AG20443 (cell line): ENCODE results near the gene DUSP15.

Source experiments
- DNase-seq: peaks from one replicate; pipeline ENCODE4 v3.0.0; 2012; ENCODE audit warnings: low spot score, mixed read lengths

DUSP15 gene

DNA sequence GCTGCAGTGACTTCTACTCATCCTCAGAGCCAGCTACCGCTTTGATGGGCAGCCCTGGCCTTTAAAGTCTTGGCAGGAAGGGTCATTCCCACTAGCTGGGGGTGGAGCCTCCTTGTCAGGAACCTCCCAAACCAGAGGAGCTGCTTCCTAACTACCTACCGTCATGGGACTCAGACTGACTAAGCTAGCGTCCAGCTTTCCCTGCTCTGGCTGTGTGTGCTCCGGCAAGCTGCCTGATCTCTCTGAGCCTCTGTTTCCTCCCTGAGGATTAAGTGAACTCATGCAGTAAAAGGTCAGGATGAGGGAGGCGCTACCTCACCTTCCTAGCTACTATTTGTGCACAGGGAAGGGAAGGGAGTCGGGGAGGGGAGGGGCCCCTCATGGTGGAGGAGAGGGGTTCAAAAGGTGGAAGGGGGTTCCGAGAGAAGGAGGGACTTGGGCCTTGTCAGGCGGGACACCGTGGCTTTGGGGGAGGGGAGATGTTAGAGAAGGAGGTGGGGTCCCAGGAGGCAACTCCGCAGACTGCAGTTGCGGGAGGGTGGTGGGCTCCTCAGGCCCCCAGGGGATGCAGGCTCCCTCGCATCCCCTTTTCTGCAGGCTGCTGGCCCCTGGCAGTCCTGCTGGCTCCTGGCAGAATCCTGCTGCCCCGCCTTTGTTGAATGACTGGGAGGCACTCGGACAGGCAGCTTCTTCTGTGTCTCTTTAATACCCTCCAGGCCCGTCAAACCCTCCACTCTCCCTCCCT is 9.8 kb downstream of the DUSP15 start:
- peak; percentile 65 for DNase-seq

DNA sequence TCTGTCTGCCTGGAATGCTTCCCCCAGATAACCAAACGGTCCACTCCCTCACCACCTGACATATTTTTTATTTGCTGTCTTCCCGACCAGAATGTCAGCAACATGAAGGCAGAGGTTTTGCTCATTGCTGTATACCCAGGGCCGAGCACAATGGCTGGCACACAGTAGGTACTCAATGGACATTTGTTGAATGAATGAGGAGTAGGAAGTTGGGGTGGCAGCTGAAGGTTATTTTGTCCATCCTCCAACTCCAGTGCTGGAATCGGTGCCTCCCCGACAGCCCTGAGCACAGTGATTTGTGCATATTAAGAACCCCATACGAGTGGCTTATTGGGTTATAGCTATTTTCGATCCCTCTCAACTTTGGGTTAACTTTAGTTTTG is 10.3 kb downstream of the DUSP15 start:
- DNase-seq: no peak

DNA sequence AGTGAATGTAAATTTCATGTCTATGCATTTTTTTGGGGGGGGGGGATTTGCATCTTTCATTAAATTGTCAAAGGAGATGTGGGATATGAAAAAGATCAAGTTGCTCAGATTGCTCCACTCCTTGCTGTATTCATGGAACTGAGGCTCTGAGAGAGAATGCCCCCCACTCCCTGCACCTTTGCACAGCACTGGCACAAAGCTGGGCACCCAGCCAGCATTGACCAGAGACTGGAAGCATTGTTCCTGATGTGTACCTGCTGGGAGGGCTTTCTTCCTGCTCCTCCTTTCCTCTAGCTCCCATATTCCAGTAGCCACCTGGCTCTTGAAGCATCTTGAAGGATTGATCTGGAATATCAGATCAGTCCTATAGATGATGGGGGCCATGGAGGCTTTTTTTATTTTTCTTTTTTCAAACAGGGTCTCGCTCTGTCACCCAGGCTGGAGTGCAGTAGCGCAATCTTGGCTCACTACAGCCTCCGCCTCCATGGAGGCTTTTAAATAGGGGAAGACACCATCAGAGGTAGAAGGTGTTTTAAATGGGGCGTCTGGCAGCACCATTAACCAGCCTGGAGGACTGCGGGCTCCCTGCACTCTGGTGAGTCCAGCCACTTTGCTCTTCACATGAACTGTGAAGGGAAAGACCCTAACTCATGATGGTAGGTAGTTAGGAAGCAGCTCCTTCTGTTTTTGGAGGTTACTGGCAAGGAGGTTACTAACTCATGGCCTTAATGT is 10.9 kb downstream of the DUSP15 start:
- DNase-seq: no peak

DNA sequence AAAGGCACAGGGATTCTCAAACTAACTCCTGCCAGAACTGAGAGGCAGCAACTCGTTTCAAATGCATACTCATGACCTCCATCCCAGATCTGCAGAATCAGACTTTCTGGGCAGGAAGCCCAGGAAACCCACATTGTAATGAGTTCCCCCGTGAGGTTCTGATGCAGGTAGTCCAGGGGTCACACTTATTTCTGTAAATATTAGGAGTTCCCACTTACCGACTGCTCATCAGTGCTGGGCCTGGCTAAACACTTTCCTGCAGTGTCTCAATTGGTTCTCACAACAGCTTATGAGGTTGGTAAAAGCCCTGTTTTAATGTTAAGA is 11.6 kb downstream of the DUSP15 start:
- no peak for DNase-seq

DNA sequence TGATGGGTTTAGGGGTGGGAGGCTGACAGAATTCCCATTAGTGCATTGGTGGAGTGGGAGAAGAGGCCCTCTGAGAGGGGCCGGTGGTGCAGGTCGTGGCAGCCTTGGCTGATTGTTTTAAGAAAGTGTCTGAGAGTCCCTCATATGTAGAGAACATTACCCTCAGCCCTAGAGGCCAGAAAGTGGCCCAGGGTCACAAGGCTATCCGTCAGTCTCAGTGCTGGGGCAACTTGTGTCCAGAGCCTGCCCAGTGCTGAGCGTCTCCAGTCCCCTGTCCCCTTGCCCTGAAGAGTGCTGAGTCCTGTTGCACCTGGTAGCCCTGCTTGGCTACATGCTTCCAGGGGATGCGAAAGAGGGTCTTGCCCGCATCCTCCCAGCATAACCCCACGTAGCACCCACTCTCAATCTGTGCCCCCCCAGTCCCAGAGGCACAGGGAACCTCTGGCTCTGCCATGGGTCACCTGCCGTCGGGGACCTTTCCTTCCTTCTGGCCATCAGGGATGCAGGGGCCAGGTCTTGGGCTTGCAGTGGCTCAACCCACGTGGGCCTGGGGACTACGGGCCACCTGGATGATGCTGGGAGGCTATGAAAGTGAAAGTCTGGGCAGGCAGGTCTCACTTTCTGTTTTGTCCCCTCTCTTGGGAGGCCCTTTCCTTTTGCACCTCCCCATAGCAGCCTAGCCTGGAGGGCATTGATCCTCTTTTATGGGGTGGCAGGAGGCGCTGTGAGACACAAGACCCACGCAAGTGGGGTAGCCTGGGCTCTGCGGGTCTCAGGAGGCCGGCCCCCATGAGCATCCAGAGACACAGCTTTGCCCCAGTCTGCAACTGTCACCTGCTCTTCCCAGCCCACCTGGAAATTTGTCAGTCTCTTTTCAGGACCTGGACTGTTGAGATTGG is 12.2 kb downstream of the DUSP15 start:
- no peak for DNase-seq

DNA sequence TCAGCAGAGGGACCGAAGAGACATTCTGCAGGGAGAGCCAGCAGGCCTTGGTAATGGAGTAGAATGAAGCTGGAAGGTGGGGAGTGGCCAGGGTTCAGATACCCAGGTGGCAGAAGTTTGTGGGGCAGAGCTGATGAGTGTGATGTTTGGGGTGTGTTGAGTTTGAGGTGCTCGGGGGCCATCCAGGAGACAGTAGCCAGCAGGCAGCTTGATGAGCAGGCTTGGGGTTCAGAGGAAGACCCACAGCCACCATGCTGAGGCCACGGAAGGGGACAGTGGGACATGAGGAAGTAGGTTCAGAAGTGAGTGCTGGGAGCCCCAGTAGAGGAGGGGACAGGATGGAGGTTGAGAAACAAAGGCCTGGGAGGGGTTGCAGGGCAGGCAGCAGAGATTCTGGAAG is 13.8 kb downstream of the DUSP15 start:
- DNase-seq: no peak

DNA sequence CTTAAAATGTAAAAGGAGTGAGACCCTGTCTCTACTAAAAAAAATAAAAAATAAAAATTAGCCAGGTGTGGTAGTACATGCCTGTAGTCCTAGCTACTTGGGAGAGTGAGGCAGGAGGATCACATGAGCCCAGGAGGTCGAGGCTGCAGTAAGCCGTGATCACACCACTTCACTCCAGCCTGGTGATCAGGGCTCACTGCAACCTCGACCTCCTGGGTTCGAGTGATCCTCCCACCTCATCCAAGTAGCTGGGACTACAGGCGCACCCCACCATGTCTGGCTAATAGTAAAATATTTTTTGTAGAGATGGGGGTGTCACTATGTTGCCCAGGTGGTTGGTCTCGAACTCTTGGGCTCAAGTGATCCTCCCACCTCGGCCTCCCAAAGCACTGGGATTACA is 16.8 kb downstream of the DUSP15 start:
- DNase-seq: no peak

DNA sequence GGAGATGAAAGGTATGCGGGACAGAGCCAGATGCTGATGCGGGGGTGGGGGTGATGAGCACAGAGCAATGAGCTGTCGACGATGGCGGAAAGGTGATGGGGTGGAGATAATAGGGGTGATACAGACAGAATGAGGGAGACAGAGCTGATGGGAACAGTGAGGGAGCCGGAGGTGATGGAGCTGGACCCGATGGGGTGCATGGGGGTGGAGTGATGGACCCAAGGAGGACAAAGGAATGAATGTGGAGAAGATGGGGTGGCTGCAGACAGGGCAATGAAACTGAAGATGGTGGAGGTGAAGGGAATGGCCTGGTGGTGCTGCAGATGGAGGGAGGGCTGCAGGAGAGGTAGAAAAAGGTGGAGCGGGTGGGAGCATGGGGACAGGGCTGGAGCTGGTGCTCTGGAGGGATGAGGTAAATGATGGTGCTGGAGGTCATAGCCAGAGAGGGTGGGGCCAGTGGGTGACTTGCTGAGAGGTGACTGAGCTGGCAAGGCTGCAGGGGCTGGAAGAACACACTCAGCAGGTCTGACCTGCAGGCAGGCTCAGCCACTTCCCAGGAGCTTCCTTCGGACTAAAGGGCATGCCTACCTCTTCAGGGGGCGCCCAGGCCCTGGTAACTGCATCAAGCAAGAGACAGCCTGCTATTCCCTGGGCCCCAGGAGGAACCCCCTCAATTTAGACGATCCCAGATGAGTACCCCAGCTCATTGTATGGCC is 18.9 kb downstream of the DUSP15 start:
- no peak for DNase-seq

DNA sequence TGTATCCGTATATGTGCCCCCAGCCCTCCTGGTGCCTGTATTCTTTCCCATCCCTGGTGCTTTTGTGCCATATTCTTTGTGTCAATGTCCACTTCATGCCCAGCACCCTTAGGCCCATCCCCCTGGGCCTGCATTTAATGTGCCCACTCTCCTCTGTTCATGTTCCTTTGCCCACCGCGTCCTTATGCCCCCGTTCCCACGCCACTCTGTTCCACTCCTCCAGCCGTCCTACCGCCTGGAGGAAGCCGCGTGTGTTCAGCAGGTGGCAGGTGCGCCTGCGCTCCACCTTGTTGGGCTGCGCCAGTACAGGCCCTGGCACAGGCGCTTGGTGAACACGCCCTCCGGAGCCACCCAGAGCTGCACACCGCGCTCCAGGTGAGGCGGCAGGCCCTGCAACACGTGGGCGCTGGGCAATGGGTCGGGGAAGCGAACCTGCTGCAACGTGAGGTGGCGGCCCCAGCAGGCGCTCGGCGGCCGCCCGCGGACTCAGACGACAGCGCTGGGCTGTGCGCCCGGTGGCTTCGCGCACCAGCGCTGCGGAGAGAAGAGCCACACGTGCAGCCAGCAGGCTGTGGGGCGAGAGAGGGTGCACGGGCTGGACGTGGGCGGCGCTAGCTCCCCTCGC is 20.9 kb downstream of the DUSP15 start:
- no peak for DNase-seq

DNA sequence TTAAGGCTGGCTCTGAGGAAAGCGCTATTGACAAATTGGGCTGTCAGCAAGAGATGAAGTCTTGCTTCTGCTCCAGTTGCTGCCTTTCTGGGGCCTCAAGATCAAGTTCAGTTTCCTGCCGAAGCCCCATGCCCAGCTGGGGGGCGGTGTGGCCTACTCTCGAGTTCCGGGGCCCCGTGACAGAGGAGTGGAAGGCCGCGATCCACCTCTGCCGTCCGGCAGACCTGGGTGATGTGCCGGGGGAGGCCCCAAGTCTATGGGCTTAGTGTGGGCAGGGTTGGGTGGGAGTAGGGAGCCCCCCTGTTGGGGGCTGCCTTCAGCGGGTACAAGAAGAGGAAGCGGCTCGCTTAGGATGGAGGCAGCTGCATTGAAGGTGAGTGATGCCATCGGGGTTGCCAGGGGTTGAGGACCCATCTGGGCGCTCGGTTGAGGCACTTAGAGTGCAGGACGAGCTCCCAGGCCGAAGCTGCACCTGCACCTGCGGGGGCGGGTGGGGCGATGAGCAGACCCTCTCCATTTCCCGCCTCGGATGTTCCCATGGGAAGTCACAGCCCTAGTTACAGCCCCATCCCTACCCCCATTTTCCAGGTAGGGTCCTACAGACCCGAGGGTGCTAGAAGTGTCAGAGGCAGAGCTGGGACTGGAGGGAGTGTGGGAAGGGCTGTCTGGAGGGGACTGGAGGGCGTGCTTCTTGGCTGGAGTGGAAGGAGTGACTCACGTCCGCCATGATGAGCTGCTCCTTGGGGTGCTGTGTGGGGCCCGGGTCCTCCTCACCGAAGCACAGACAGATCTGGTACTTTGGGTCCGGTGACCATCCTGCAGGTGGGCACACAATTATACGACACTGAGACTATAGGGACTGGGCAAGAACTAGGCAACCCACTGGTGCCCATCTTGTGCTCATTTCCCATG is 22.0 kb downstream of the DUSP15 start:
- no peak for DNase-seq

DNA sequence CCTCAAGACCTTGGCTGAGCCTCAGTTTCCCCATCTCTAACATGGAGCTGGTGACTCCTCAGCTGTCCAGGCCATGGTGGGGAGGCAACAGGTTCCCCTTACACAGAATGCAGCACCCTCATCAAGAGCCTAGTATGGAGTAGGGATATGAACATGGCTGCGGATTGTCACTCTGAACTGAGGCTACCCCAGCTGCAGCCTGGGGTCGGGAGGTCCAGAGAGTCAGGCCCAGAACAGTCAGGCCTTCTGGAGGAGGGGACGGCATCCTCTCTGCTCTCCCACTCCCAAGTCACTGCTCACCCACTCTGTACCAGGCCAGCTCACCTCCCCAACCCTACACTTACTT is 23.6 kb downstream of the DUSP15 start:
- no peak for DNase-seq

DNA sequence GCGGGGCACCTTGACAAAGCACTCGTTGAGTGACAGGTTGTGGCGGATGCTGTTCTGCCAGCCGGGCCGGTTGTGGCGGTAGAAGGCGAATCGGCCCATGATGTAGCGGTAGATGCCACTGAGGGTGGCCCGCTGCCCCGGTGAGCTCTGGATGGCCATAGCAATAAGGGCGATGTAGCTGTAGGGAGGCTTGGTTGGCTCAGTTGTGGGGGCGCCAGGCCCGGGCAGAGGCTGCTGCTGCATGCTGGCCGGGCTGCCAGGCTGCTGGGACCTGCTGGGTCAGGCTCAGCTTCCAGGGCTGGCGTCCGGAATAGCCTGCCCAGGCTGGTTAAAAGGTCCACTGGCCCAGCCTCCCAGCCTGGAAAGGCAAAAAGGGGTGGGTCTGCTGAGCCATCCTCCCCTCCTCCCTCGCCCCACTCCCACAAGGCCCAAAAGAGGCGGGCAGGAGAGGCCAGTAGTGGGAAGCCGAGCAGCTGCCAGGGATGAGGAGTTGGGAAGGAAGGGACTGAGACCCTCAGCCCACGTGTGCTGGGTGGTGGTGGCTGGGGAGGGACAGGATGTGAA is 24.9 kb downstream of the DUSP15 start, which contains the start of gene FOXS1:
FOXS1 (minus strand) TSS at position 305 of the 564 bp plus-strand sequence; CDS start at position 243, 62 bp downstream.
- DNase-seq: no peak

DNA sequence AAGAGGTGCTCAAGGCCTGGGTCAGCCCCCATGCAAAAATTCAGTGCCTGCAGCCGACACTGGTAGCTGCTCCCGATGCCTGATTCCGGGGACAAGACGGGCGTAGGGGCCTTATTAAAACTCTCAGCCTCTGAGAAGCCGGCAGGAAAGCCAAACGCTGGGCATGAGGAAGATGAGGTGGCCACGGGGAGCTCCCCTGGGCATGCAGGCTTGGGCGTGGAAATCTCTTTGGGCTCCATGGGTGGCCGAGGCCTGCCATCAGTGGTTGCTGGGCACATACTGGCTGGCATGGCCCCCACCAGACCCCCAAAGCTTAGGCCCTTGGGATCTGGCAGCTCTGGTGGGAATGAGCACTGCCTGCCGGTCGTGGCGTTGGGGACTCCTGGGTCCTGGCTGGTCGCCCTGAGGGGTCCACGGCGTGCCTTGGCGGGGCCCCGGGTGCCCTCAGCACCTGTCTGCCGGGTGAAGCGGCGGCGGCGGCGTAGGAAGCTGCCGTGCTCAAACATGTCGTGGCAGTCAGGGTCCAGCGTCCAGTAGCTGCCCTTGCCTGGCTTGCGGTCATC is 25.5 kb downstream of the DUSP15 start:
- no peak for DNase-seq

DNA sequence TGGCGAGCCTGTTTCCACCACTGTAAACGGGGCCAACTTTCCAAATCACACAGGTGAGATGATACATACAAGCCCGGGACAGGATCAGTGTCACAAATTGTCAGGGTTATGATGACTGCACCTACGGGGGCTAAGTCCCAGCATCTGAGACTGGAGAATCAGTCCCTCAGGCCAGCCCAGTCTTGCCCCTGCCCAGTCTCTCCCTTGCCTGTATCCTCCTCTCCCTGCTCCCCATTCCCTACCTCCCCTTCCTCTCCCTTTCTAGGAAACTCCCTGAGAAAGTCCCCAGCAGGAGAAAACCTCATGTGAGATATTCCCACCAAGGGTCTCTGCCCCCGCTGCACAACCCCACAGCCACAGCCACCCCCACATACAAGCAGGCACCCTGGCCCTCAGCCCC is 26.4 kb downstream of the DUSP15 start:
- DNase-seq: no peak

DNA sequence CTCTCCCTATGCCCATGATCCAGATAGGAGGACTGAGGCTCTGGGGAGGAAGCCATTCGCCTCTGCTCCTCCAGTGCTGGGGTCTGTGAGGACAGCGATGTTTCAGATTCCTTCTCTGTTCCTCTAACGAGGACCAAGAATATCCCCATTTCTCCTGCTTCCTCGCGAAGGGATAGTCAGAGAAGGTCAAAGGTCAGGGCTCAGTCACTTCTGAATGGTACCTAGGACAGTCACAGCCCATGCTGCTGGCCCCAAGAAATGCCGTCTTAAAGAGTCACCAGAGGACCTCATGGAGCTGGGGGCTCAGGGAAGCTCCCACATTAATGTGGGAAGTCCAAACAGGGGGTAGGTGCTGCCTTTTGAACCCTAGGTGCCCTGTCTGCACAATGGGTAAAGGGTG is 27.0 kb downstream of the DUSP15 start:
- DNase-seq: no peak

DNA sequence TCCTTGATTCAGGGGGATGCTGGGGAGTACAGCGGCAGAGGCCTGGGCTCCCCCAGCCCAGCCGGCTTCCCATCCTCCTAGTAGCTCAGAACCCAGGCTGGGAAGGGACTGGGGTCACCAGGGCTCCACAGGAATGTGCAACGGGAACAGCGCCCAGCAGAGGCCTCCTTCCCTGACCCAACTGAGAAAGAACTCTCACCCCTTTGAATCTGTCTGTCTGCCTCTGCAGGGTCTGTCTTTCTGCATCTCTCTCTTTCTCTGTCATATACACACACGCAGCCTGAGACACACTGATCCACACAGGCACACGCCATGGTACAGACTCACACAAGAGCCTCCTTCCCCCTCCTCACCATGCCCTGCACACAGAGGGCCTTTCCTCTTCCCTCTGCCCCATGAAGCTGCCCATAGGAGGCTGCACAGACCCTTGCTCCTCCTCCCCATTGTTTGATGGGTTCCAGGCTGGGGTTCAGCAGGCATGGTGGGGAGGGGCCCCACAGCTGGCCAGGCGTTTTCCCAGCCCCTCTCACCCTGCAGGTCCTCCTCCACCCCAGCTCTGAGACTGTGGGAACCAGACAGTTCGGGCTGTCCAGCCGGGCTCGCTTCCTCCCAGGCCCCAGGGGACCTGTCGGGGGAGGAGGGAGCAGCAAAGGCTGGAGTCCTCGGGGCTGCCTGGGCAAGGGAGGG is 27.7 kb downstream of the DUSP15 start:
- DNase-seq: peak; percentile 62

DNA sequence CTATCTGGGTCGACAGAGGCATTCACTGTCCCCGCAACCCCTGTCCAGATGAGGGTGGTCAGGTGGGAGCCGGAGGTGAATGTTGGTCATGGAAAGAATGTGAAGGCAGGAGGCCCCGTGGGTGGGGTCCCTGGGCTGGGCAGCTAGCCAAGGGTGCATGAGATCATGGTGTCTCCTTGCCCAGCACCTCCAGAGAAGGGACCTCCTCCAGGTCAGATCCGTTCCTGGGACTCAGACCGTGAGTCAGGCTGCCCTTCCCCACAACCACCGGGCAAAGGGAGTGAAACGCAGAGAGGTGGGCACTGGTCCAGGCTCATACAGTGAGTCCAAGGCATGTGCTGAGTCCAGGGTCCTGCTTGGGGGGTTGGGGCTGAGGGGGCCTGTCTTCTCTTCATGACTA is 28.4 kb downstream of the DUSP15 start:
- peak; percentile 59 for DNase-seq

DNA sequence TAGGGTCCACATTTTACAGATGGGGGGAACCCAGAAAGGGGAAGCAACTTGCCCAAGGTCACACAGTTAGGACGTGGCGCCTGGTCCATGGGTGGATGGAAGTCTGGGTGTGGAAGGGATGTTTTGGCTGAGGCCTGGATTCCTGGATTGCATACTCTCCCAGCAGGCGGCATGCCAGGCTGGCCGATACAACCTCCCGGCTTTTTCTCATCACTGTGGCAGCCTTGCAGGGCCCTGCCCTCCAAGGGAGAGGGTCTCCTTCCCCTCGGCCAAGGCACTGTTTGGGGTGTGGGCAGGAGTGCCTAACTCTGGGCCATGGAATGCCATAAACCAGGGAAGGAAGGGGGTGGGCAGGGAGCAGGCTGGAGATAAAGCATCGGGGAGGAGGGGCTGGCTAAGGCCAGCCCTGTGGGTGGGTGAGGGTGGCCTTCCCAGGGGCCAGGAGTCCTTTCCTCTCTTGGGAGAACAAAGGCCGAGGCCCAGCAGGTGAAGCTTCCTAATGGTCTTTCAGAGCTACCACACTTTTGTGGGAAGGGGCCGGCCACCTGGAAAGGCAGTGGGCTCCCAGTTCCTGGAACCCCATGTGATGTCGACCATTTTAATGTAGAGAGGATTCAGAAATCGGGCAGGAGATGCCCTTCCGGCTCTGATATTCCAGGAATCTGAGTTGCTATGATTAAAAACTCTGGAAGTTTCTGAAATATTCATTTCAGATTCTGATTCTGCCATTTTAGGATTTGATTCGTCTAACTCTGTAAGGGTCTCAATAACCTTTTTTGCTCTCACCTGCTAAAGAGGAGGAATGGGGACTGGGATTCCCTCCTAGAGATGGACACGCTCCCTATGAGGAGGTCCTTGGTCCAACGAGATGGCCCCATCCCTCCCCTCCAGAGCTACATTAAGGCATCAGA is 29.2 kb downstream of the DUSP15 start:
- peak; percentile 65 for DNase-seq
